NCI-H2171 treated with DMSO at 0.1 percent for 48 hours (cell line): ENCODE measurements around the gene PRPF8.
"Not testable (repeated sequence)": the region's sequence is repeated elsewhere in the genome, so short reads cannot be mapped to it uniquely, and the experiment has no call there.

Source experiments
- DNase-seq: peaks from one replicate; lab custom pipeline; 2025; lab: John Stamatoyannopoulos, UW

The PRPF8 gene

DNA sequence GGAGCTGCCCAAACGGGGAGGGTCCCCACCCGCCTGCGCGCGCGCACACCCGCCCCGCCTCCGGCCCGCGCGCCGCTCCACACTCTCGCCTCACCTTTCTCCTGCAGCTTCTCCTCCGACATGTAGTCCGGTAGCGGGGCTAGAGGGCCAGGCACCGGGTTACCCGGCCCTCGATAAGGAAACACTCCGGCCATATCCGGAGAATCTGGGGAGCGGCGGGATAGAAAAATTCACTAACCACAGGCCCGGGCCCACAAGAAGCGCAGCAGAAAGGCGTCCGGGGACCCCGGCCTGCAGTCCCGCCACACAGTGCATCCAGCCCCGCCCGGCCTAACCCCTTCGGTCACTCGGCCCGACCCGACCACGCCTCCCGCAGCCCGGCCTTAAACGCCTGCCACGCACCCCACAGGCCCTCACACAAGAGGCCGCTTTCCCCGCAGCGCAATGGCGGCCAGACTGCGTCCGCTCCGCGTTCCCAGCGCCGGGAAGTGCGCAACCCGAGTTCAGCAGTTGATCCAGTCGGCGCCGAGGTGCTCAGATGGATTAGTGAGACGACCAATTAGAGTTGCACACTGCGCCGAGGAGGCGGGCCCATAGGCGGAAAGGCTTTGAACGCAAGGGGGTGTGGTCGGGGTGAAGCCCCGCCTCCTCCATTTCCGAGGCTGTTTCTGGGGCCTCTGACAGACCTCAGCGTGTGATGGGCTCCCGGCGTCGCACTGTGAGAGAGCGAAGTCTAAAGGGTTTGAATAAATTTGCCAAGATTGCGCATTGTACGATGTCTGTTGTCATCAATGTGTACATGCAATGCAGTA, at the start of gene PRPF8:
TSS of gene PRPF8 (minus strand) at position 490 of the 812 bp plus-strand sequence. CDS start at position 194, 296 bp downstream.
- DNase-seq, result peak; percentile 100

DNA sequence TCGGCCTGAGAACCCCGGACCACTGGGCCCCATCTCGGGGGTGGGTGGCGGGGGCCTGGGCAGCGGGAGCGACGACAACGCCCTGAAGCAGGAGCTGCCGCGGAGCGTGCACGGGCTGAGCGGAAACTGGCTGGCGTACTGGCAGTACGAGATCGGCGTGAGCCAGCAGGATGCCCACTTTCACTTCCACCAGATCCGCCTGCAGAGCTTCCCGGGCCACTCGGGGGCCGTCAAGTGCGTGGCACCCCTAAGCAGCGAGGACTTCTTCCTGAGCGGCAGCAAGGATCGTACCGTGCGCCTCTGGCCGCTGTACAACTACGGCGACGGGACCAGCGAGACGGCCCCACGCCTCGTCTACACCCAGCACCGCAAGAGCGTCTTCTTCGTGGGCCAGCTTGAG, 49.1 kb upstream of the PRPF8 start:
- DNase-seq, result no peak

- peak; percentile 70 for DNase-seq
These were observed 48.2 kb upstream of the PRPF8 start for GRCh38 chr17:1732833-1733321.

DNA sequence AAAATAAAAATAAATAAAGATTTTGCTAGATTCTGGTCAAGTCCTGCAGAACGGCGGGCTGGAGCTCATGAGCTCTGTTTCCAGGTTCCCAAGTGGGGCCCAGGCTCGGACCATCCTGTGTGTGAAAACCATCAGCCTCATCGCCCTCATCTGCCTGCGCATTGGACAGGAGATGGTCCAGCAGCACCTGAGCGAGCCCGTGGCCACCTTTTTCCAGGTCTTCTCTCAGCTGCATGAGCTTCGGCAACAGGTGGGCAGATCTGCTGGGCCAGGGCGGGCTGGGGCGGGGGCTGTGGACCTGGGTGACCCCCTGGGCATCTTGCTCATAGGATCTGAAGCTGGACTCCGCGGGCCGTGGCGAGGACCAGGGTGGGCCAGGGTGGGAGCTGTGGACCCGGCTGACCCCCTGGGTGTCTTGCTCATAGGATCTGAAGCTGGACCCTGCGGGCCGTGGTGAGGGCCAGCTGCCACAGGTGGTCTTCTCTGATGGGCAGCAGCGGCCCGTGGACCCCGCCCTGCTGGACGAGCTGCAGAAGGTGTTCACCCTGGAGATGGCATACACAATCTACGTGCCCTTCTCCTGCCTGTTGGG, 47.7 kb upstream of the PRPF8 start:
- DNase-seq, result no peak

GRCh38 chr17:1731194-1731506, 46.5 kb upstream of the PRPF8 start:
- no peak for DNase-seq

DNA sequence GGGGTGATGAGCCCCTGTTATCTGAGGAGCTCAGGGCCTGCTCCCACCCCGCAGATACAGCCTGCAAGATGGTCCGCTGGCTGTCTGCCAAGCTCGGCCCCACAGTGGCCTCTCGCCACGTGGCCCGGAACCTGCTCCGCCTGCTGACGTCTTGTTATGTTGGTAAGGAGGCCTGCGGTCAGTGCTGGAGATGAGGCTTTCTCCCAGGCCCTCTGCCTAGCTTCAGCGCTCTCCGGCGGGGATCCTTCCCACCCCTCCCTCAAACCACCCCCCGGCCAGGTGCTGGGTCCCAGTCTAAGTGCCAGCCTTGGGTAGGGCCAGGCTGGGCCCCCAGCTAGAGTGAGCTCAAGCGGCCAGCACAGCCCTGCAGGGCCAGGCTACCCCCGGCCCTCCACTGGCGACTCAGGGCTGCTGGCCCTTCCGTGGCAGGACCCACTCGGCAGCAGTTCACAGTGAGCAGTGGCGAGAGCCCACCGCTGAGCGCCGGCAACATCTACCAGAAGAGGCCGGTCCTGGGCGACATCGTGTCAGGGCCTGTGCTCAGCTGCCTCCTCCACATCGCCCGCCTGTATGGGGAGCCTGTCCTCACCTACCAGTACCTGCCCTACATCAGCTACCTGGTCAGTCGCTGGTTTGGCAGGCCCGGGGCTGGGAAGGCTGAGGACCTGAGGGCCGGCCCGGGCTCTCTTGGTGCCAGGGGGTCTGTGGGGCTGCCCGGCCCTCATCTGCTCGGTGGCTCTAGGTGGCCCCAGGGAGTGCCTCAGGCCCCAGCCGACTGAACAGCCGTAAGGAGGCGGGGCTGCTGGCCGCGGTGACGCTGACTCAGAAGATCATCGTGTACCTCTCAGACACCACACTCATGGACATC, 45.9 kb upstream of the PRPF8 start:
- no peak for DNase-seq

- DNase-seq, result no peak
These were observed 45.3 kb upstream of the PRPF8 start for GRCh38 chr17:1729966-1730325.

DNA sequence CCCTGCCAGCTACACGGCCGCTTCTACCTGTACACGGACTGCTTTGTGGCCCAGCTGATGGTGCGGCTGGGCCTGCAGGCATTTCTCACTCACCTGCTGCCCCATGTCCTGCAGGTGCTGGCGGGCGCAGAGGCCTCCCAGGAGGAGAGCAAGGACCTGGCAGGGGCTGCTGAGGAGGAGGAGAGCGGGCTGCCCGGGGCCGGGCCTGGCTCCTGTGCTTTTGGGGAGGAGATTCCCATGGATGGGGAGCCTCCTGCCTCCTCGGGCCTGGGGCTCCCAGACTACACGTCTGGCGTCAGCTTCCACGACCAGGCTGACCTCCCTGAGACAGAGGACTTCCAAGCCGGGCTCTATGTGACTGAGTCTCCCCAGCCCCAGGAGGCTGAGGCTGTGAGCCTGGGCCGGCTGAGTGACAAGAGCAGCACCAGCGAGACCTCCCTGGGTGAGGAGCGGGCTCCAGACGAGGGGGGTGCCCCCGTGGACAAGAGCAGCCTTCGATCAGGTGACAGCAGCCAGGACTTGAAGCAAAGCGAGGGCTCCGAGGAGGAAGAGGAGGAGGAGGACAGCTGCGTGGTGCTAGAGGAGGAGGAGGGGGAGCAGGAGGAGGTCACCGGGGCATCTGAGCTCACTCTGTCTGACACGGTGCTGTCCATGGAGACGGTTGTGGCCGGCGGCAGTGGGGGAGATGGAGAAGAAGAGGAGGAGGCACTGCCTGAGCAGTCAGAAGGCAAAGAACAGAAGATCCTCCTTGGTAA, 43.4 kb upstream of the PRPF8 start:
- no peak for DNase-seq

DNA sequence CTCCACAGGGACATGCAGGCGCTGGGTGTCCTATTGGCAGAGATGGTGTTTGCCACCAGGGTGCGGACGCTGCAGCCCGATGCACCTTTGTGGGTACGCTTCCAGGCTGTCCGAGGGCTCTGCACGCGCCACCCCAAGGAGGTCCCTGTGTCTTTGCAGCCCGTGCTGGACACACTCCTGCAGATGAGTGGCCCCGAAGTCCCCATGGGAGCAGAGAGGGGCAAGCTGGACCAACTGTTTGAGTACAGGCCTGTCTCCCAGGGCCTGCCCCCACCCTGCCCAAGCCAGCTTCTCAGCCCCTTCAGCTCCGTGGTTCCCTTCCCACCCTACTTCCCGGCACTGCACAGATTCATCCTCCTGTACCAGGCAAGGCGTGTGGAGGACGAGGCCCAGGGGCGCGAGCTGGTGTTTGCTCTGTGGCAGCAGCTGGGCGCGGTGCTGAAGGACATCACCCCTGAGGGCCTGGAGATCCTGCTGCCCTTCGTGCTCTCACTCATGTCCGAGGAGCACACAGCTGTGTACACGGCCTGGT, 42.7 kb upstream of the PRPF8 start:
- no peak for DNase-seq

GRCh38 chr17:1726626-1727257, 42.1 kb upstream of the PRPF8 start:
- no peak for DNase-seq

DNA sequence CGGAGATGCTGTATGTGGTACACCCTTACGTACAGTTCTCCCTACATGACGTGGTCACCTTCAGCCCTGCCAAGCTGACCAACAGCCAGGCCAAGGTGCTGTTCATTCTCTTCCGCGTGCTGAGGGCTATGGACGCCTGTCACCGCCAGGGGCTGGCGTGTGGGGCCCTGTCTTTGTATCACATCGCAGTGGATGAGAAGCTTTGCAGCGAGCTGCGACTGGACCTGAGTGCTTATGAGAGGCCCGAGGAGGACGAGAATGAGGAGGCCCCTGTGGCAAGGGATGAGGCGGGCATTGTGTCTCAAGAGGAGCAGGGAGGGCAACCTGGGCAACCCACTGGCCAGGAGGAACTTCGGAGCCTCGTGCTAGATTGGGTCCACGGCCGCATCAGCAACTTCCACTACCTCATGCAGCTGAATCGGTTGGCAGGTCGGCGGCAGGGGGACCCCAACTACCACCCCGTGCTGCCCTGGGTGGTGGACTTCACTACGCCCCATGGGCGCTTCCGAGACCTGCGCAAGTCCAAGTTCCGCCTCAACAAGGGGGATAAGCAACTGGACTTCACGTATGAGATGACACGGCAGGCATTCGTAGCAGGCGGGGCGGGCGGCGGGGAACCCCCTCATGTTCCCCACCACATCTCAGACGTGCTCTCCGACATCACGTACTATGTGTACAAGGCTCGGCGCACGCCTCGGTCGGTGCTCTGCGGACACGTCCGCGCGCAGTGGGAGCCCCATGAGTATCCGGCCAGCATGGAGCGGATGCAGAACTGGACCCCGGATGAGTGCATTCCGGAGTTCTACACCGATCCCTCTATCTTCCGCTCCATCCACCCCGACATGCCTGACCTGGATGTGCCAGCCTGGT, 41.2 kb upstream of the PRPF8 start:
- DNase-seq, result no peak

GRCh38 chr17:1724869-1725641, 40.4 kb upstream of the PRPF8 start:
- peak; percentile 63 for DNase-seq

- peak; percentile 94 for DNase-seq
These were observed 39.7 kb upstream of the PRPF8 start, which contains the start of gene WDR81 for GRCh38 chr17:1724351-1724868. Gene WDR81 (plus strand): TSS chr17:1724704. CDS start chr17:1724960, 256 bp downstream.

GRCh38 chr17:1722022-1722421, 37.4 kb upstream of the PRPF8 start:
- DNase-seq, result not testable (repeated sequence)

DNA sequence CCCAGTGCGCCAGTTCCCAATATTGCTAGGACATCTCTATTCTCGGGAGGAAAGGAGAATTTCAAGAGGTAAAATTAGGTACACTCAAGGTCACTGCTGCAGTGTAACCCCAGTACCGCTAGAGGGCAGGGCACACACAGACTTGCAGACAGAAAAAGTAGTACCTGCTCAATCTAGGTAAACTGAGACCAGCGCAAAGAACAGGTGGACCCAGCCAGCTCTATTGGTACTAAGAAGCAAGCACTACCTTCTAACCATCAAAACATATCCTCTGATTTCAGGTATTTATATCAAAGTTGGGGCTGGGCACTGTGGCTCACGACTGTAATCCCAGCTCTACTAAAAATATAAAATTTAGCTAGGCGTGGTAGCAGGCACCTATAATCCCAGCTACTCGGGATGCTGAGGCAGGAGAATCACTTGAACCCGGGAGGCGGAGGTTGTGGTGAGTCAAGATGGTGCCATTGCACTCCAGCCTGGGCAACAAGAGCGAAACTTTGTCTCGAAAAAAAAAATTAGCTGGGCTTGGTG, 36.3 kb upstream of the PRPF8 start:
- peak; percentile 87 for DNase-seq

DNA sequence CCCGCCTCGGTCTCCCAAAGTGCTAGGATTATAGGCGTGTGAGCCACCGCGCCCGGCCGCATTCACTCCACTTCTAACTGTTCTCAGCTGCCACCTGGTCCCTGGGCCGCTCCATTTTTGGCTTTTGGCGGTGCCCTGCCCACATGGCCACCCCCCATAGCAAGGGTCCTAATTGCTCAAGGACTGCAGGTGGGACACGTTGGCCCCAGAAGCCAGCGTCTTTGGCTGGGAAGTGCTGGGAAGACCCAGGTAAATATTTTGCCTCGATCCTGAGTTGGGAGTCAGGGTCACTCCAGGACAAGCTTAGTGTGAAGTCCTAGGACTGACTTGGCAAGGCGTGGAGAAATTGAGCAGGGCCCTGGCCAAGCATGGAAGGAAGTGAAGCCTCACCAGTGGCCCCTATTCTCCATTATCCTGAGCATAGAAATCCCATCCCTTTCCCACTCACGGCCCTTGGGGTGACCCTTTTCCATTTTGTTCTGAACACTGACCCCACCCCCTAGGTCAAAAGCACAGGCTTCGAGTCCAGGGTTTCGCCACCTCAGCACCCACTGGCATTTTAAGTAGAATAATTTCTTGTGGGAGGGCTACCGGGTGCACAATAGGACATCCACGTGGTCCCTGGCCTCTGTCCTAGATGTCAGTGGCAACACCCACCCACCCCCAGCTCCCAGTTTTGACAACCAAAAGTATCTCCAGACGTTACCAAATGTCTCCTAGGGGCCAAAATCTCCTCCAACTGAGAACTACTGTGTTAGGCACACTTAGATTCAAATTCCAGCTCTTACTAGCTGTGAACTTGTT, 33.9 kb upstream of the PRPF8 start:
- DNase-seq, result no peak

DNA sequence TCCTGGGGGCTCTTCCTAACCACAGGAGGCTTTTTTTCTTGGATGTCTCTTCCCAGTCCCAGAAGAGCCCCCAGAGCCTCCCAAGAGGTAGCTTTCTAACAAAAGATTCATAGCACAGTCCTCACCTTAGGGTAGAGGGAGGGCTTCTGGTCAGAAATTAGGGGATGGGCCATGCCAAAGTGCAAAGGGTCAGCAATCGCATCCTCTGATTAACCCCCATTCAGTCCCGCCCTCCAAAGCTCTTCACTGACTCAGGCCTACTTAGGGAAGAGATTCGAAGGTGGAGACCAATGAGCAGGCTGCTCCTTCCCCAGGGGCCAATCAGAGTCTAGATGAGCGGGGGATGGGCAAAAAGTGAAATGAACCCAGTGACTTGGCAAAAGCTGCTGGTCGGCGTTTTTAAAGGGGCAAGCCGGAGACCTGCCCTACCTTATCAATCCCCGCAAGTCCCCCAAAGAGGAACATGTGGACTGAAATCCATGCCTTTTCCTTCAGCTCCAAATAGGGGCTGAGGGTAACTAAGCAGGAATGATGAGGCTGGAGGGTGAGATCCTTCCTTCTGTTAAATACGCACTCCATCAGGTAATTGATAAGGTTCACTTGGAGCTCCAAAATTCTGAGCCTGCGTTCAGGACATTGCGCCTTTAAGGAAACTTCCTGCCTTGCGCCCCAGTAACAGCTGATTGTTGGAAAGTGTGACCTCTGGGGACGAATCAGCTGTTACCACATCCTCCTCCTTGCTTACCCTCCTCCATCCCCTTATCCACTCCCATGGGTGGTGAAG, 32.4 kb upstream of the PRPF8 start:
- peak; percentile 100 for DNase-seq
